Mucosa of rectum (tissue), 2 donors: Measurements from ENCODE around the gene CASQ2.

ENCODE experiments used
- H3K27ac ChIP-seq, 2 donors: one replicate each; pipeline ENCODE4 v1.7.0; 2013; ENCODE audit warnings: inconsistent platforms in 2 of 2, low read depth in 2 of 2, low read length in 2 of 2
- H3K27me3 ChIP-seq, 2 donors: one replicate each; pipeline ENCODE4 v1.7.0; 2013; ENCODE audit warnings: low read length in 2 of 2; ENCODE audit not compliant: control insufficient read depth in 2 of 2, insufficient read depth in 2 of 2
- H3K36me3 ChIP-seq, 2 donors: one replicate each; pipeline ENCODE4 v1.7.0; 2013; ENCODE audit warnings: low read length in 2 of 2; ENCODE audit not compliant: control insufficient read depth in 2 of 2, insufficient read depth in 2 of 2
- H3K4me1 ChIP-seq, 2 donors: one replicate each; pipeline ENCODE4 v1.7.0; 2013; ENCODE audit warnings: low read length in 2 of 2, mild to moderate bottlenecking in 1 of 2; ENCODE audit not compliant: control insufficient read depth in 2 of 2, insufficient read depth in 2 of 2
- H3K4me3 ChIP-seq, 2 donors: one replicate each; pipeline ENCODE4 v1.7.0; 2013; ENCODE audit warnings: low read length in 2 of 2
- H3K9ac ChIP-seq, 2 donors: one replicate each; pipeline ENCODE4 v1.7.0; 2013; ENCODE audit warnings: low read length in 2 of 2, low read depth in 1 of 2, mild to moderate bottlenecking in 1 of 2
- H3K9me3 ChIP-seq, 2 donors: one replicate each; pipeline ENCODE4 v1.7.0; 2013; ENCODE audit warnings: low read length in 2 of 2; ENCODE audit not compliant: control insufficient read depth in 2 of 2
- donor health status: healthy.
- donor health status: Normal muscosa, but diverticular disease.

The CASQ2 gene

DNA sequence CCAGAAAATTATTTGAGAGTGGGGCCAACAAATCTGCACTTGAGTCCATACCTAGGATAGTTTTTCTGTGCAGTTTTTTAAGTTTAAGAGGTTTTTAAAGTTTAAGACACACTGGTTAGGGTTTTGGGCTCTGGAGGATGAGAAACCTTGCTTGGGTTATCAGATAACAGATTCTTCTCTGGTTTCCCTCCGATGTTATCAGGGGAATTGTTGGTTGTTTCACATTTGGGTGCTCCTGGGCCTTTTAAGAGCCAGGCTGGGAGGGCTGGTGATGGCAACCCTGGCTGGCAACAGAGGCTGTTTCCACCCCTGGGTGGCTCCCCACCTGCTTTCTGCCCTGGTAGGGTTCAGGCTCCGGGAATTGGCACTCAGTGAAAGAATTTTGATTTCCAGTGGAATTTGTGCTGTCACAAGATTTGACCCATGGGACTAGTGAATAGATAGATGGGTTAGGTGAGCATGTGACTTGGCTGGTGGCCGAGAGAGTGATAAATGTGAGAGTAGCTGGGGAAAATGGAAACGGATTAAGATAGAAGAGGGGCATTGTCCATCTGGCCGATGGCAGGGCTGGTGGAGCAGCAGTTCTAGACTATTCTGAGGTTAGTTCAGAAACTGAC, 111.9 kb downstream of the CASQ2 start:
- Histone ChIP-seq H3K4me1 (peaks cover 0 to 3% of the 10 kb centered on the region in 2 donors), H3K27me3 (no peaks in the 10 kb centered on the region), H3K4me3 (no peak overlapping the region), H3K9ac (no peak overlapping the region), H3K27ac (no peak overlapping the region), H3K9me3 (no peaks in the 10 kb centered on the region), H3K36me3 (peaks cover 33 to 34% of the 10 kb centered on the region in 2 donors)

DNA sequence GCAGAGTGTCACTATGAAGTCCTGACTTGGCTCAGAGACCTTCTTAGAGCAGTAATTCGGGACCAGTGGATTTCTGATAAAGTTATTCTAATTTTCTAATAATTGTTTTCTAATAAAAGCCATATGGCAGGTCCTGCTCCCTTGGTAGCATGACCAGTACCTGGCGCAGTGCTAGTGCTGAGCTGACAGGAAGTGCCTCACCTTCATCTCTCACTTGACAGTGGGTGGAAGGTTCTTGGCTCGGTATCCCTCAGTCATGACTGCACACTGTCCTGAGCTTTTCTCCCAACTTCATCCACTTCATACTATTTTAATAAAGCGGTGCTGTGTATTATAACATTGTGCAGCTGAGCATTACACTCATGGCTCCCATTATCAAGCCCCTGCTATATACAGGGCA, 112.6 kb downstream of the CASQ2 start:
- no peak overlapping the region for H3K4me3 ChIP-seq
- no peaks in the 10 kb centered on the region for H3K9me3 ChIP-seq
- no peak overlapping the region for H3K27ac ChIP-seq
- peaks cover 31 to 32% of the 10 kb centered on the region in 2 donors for H3K36me3 ChIP-seq
- H3K4me1 ChIP-seq: peaks cover 5% of the 10 kb centered on the region in 2 donors
- H3K9ac ChIP-seq: no peak overlapping the region
- H3K27me3 ChIP-seq: no peaks in the 10 kb centered on the region

DNA sequence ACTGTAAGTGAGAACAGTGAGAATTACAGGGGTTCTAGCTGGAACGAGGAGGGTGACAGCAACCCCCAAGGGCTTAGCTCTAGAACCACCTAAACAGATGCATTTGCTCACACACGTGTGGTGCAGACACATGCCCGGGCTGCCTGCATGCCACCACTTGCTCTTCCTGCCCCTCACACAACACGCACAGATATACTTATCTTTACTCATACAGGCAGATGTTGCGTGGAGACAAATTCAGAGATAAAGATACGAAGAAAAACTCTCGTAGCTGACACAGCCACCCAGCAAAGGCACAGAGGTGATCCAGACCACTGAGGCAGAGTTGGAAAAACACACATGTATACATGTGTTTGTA, 113.2 kb downstream of the CASQ2 start:
- no peaks in the 10 kb centered on the region for H3K27me3 ChIP-seq
- H3K4me3 ChIP-seq: no peak overlapping the region
- no peak overlapping the region for H3K9ac ChIP-seq
- H3K4me1 ChIP-seq: peaks cover 10 to 11% of the 10 kb centered on the region in 2 donors
- H3K36me3 ChIP-seq: peaks cover 28 to 29% of the 10 kb centered on the region in 2 donors
- H3K27ac ChIP-seq: no peak overlapping the region
- no peaks in the 10 kb centered on the region for H3K9me3 ChIP-seq

DNA sequence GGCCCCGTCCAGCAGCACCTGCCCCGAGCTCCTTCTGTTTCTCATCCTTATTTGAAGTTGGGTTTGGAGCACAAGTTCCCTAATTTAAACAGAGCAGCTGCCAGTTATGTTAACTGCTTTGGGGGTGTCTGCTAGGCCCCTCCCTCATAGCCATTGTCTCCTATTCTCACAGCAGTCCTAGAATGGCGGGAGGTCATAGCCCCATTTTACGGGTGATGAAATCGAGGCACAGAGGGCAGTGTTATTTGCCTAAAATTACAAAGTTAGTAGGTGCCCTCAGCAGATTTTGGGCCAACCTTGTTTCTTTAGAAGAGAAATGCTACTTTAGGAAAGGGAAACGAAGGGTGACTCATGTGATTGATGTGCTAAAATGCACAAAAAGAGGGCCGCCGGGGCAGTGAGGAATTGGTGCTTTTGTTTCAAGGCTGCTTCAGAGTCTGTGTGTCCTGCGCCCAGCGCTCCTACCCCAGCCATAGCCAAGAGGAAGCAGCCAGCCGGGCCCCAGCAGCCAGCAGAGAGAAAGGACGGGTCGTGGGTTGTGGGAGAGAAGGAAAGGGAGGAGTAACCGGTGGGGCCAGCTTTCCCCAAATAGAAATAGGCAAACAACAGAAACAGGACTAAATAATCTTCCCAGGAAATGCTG, 113.7 kb downstream of the CASQ2 start:
- Histone ChIP-seq H3K27me3 (no peaks in the 10 kb centered on the region), H3K9ac (no peak overlapping the region), H3K4me1 (peaks cover 15 to 16% of the 10 kb centered on the region in 2 donors), H3K9me3 (no peaks in the 10 kb centered on the region), H3K27ac (no peak overlapping the region), H3K36me3 (peaks cover 24 to 26% of the 10 kb centered on the region in 2 donors), H3K4me3 (no peak overlapping the region)

DNA sequence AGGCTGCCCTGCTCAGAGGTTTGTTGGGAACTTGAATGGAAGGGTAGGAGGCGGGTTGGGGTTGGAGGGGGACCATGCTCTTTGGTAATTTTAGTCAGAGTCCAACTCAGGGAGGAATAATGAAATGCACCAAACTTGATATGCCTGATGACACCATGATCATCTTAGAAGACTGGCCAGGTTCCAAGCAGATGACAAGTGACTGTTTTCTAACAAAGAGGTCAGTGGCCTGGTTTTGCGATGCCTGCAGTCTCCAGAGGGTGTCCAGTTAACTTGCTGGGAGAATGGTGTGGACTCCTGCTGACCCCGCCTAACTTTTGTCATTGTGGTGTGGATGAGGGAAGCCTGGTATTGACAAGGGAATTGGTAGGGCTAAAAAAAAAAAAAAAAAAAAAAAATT, 114.4 kb downstream of the CASQ2 start:
- Histone ChIP-seq H3K27ac (no peak overlapping the region), H3K36me3 (peaks cover 20 to 21% of the 10 kb centered on the region in 2 donors), H3K4me3 (no peak overlapping the region), H3K9me3 (no peaks in the 10 kb centered on the region), H3K4me1 (peaks cover 22% of the 10 kb centered on the region in 2 donors), H3K9ac (no peak overlapping the region), H3K27me3 (no peaks in the 10 kb centered on the region)

DNA sequence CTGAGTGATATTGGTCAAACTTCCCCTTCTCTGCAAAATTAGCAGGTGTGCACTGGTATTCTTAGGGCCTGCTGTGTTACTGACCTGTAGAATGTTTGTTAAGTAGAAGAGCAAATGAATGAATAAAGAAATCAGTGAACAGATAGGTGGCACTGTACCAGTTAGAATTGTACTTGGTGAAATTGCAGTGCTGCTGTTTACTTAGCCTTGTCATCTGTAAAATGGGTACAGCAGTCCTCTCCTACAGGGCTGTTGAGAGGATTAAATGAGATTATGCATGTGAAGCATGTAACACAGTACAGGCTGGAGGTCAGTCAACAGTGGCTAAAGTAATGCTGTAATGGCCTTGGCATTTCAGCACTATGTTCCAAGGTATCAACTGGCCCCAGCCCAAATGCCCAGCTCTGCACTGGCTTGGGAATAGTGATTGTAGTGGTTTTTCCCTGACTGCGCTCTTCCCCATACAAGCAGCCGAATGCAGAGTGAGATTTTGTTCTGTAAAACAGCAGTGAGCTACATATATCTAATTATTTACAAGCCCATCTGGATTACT, 116.2 kb downstream of the CASQ2 start:
- peaks cover 32 to 39% of the 10 kb centered on the region in 2 donors for H3K4me1 ChIP-seq
- no peak overlapping the region for H3K4me3 ChIP-seq
- H3K27me3 ChIP-seq: no peaks in the 10 kb centered on the region
- H3K27ac ChIP-seq: peak overlapping the region in 1 of 2 donors; percentile 38
- no peaks in the 10 kb centered on the region for H3K9me3 ChIP-seq
- no peak overlapping the region for H3K9ac ChIP-seq
- peaks cover 11 to 13% of the 10 kb centered on the region in 2 donors for H3K36me3 ChIP-seq

DNA sequence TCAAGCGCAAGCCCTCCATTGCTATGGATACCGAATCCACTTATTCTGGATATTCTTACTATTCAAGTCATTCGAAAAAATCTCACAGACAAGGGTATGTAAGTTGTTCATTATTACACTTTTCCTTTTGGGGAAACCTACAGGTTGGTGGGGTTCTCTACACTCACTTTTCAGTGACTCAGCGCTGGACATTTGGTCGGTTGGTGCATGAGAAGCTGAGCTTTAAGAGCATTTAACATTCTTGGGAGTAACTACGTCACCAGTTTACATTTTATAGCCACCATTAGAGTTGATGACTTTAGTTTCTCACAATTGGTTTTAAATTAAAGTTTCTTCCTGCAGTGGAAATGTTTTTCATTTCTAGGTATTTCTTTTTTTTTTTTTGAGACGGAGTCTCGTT, 117.1 kb downstream of the CASQ2 start:
- H3K9me3 ChIP-seq: no peaks in the 10 kb centered on the region
- H3K27me3 ChIP-seq: no peaks in the 10 kb centered on the region
- no peak overlapping the region for H3K4me3 ChIP-seq
- H3K4me1 ChIP-seq: peaks cover 38 to 46% of the 10 kb centered on the region in 2 donors
- H3K9ac ChIP-seq: peak overlapping the region in 1 of 2 donors; percentile 6
- H3K36me3 ChIP-seq: peaks cover 10 to 13% of the 10 kb centered on the region in 2 donors
- H3K27ac ChIP-seq: peak overlapping the region; percentile 52 to 64

DNA sequence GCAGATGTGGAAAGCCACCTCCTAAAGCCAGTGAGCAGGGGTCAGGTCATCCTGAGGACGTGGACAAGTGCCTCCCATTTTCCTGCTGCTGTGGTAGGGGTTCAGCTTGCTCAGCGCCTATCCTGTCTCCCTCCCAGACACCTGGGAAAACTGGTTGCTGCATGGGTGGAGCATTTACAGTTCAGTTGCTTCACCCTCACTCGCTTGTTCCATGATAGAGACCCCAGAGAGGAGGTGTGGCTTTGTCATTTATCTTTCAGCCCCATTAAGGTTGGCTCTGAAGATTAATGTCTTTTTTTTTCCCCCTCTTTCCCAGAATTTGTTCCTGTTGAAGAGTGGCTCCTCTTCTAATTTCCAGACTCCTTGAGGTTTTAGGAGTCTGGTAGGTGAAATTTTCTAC, 117.6 kb downstream of the CASQ2 start:
- H3K27me3 ChIP-seq: no peaks in the 10 kb centered on the region
- H3K27ac ChIP-seq: peak overlapping the region; percentile 52 to 64
- peak overlapping the region in 1 of 2 donors; percentile 6 for H3K9ac ChIP-seq
- peaks cover 38 to 46% of the 10 kb centered on the region in 2 donors for H3K4me1 ChIP-seq
- H3K36me3 ChIP-seq: peaks cover 10 to 13% of the 10 kb centered on the region in 2 donors
- H3K4me3 ChIP-seq: no peak overlapping the region
- H3K9me3 ChIP-seq: no peaks in the 10 kb centered on the region
